Hepatocyte (in vitro differentiated cells): ENCODE measurements around the gene TBC1D4.

Experiments
- CTCF ChIP-seq: fragments of 200-600 bp; sonication (generic); IDR thresholded peaks from 2 replicates; pipeline ENCODE4 v1.5.1; 2016; ENCODE audit warnings: antibody characterized with exemption, mild to moderate bottlenecking; ENCODE audit not compliant: poor library complexity
- EZH2 ChIP-seq: fragments of 200-600 bp; sonication (generic); IDR thresholded peaks from 2 replicates; pipeline ENCODE4 v1.6.1; 2016; ENCODE audit warnings: antibody characterized with exemption, mild to moderate bottlenecking, borderline replicate concordance
- EZH2phosphoT487 ChIP-seq: fragments of 200-600 bp; sonication (generic); IDR thresholded peaks from one replicate; pipeline ENCODE4 v1.6.1; 2018; ENCODE audit warnings: antibody characterized with exemption, mild to moderate bottlenecking, low read depth, moderate library complexity; ENCODE audit not compliant: unreplicated experiment, severe bottlenecking

GRCh38 chr13:75407998-75408397 lies 74.0 kb downstream of the TBC1D4 start:
- TF ChIP-seq CTCF (no peak), EZH2phosphoT487 (no peak), EZH2 (no peak)
